ENCODE data around the gene MLLT1.

DNA sequence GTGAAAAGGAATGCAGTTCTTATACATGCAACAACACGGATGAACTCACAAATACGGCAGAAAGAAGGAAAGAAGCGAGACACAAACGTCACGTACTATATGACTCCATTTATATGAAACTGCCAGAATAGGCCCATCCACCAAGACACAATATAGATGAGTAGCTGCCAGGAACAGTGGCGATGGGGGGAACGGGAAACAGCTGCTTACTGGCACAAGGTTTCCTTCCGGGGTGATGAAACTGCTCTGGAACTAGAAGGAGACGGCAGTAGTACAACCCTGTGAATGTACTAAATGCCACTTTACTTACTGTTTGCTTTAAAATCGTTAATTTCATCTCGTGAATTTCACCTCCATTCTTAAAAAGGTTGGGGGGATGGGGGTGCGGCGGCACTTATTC lies 28.9 kb downstream of the MLLT1 start:
- no peak for TF ChIP-seq CTCF (IDR thresholded peaks at IDR 0.05)
- TF ChIP-seq POLR2AphosphoS5 (IDR thresholded peaks at IDR 0.05; ENCODE audit: insufficient read depth in 1 of 2, low read depth in 1 of 2) = no peak
- TF ChIP-seq POLR2A (IDR thresholded peaks at IDR 0.05) = no peak

All from vagina (tissue), 2 donors.